HG03439 (cell line): ENCODE results near the gene LOC101059915.
"Not testable (repeated sequence)": the region's sequence is repeated elsewhere in the genome, so short reads cannot be mapped to it uniquely, and the experiment has no call there.

Experiments
- ATAC-seq: cut with Tn5 transposase; IDR thresholded peaks from one replicate; pipeline ENCODE4 v1.9.1; 2021; ENCODE audit warnings: mild to moderate bottlenecking, moderate library complexity; ENCODE audit not compliant: unreplicated experiment

LOC101059915 gene

DNA sequence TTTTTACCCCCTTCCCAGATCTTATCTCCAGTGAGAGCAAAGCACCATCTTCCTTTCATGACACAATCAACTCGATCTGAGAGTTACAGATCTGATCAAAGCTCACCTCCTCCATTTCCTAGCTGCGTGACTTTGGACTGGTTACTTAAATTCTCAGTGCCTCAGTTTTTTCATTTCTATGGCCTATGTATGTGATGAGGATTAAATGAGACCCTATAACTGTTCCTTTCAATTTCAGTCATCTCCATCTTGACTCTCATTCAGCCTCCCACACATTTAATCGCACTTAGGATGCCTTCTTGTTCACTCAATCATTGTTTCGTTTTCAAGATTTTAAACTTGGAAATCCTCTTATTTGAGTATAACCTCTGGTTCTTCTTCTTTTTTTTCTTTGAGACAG is 28.9 kb upstream of the LOC101059915 start:
- ATAC-seq, result no peak

DNA sequence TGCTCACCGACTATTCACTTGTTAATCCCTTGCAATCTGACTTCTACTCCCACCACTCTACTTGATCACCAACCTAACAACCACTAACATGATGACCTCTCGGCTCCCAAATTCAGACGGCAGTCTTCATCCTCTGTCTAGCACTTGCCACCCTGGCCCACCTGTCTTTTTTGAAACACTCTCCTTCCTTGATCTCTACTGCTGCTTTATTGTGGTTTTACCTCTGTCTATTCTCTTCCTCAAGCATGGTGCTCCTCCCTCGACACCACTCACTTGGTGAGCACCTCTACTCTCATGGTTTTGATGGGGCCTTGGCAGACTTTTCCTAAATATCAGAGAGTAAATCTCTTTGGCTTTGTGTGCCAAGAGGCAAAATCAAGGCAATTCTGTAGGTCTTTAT is 27.3 kb upstream of the LOC101059915 start:
- ATAC-seq, result no peak

DNA sequence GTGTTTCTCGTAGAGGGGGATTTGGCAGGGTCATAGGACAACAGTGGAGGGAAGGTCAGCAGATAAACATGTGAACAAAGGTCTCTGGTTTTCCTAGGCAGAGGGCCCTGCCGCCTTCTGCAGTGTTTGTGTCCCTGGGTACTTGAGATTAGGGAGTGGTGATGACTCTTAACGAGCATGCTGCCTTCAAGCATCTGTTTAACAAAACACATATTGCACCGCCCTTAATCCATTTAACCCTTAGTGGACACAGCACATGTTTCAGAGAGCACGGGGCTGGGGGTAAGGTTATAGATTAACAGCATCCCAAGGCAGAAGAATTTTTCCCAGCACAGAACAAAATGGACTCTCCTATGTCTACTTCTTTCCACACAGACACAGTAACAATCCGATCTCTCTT is 22.9 kb upstream of the LOC101059915 start:
- ATAC-seq, result not testable (repeated sequence)

DNA sequence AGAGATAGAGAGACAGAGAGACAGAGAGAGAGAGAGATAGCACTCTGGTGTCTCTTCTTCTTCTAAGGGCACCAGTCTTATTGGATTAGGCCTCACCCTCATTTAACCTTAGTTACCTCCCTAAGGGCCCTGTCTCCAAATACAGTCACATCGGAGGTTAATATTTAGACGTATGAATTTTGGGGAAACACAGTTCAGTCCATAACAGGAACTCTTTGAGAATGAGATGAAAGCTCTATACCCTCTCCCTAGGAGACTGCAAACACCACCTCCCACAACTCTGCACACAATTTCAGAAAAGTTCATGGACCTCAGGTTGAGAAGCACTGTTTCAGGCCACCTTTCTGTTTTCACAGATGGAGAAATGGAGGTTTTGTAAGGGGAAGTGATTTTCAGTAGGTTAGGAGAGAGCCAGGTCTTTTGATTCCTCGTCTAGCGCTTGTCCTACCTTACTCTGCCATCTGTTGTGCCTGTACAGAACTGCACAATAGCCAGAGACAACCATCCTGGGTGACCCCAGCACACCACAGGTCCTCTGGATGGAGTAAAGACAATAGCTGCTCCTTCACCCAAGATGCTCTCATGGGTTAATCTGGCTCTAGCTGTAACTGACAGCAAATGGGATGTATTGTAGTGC is 16.9 kb upstream of the LOC101059915 start:
- ATAC-seq, result no peak

DNA sequence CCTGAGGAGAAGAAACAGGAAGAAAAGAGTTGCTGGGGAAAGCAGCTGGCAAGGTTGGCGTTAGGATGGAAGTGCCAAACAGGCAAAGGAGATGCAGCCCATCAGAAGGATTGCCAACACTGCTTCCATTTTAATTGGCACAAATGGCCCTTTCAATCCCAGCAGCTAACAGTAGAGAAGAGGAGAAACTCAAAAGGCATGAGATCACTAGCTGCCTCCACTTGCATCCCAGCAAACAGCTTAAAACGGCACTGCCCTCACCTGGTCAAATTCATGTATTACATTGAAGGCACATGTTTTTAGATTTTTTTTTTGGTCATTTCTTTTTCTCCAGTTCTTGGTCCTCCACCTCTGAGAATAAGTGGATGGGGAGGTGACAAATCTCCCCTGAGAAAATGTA is 14.9 kb upstream of the LOC101059915 start:
- no peak for ATAC-seq

DNA sequence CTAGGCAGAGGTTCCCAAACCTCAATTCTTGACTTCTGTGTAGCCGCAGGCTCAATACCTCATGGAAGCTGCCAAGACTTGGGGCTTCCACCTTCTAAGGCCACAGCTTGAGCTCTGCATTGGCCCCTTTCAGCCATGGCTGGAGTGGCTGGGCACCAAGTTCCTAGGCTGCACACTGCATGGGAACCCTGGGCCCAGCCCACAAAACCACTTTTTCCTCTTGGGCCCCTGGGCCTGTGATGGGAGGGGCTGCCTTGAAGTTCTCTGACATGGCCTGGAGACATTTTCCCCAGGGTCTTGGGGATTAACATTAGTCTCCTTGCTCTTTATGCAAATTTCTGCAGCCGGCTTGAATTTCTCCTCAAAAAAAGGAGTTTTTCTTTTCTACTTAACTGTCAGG is 14.0 kb upstream of the LOC101059915 start:
- no peak for ATAC-seq

DNA sequence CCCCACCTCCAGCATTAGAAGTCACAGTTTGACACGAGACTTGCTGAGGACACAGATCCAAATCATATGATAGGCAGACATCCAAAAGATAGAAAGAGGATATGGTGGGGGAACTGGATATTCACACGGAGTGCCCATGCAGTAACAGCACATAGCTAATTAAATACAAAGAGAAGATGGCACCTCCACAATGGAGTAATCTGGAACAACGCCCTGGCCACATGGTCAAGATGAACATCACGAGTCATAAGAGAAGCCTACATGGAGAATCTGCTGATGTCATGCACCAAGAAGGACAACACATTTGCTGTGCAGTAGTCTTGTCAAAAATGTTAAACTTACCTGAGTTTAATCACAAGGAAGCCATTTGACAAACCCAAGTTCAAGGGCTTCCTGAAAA is 10.1 kb upstream of the LOC101059915 start:
- no peak for ATAC-seq

DNA sequence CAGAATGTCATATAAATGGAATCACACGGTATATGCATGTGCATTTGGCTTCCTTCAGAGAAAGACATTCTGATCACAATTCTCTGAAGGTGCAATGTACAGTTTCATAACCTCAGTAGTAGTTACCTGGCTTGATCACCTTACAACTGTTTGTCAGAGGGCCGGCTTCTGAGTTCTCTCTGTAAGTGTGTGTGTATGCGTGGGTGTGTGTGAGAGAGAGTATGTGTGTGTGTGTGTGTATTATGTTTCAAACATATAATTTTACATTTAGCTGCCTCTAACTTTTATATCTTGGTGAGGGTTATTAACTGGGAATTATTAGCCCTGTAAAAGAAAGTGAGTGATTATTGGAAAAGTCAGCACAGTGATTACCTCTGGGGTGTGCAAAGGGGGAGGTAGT is 8.0 kb upstream of the LOC101059915 start:
- ATAC-seq, result no peak

DNA sequence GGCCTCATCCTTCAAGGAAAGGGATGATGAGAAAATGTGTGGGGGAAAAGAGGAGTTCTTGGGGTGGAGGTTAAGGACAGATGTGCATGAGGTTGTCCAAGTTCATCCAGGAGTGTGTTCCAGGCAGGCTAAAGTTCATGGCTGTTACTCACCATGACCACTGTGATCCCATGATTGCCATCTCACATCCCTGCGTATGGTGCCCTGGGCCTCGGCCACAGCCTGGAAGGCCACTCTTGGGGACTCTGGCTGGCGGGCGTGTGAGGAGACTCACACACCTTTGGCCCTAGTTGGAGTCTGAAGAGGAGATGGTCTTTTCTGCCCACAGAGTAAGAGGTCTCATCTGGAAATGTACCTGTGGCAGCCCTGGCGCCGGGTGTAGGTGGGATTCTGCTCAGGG is 7.4 kb upstream of the LOC101059915 start:
- ATAC-seq, result no peak

DNA sequence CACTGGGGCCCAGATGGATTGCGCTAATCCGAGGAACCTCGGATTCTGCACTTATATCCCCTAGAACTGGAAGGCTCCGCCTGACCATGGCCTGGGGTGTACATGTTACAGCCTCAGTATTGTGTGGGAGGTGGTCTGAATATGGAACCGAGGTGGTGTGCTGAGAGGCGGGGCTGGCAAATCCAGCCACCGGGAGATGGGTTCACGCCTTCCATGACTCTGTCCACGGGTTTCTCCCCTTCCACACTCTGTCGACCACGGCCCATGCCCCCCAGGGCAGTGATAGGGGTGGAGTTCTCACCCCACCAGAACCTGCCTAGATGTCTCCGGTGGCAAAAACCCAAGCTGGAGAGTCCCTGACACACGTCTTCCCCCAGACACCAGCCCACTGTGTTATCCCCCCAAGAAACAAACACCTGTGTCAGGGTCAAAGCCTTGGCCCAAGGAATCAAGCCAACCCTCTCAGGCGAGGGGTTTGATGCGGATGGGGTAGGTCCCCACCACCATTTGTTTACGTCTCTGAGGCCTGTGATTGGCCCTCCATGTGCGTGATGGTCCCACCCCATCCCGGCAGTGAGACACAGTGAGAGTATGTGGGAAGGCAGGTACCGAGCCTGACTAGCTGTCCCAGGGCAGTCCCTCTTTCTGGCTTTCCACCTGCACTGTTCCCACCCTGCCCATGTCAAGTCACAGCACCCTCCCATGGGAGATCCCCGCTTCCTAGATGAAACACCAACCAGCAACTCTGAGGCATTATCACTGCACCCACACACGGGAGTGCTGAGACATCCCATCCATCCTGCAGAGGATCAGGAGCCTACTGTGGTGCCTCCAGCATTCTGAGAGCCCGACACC is 6.6 kb upstream of the LOC101059915 start:
- no peak for ATAC-seq

DNA sequence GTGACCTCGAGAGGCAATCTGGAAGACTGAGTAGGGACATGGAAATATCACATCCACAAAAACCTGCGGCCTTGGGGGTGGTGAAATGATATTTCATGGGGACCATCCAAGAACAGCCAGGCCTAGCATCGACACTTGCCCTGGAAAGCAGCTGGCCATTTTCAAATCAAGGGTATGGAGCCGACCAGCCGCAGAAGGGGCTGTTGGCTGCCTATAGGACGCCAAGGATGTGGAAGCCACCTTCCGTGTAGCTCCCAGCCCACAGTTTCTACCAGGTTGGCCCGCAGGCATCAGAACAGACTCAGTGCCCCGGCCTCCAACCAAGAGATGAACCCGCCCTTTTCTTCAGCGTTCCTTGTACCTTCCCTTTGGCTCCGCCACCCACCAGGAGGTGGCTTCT is 5.4 kb upstream of the LOC101059915 start:
- no peak for ATAC-seq

DNA sequence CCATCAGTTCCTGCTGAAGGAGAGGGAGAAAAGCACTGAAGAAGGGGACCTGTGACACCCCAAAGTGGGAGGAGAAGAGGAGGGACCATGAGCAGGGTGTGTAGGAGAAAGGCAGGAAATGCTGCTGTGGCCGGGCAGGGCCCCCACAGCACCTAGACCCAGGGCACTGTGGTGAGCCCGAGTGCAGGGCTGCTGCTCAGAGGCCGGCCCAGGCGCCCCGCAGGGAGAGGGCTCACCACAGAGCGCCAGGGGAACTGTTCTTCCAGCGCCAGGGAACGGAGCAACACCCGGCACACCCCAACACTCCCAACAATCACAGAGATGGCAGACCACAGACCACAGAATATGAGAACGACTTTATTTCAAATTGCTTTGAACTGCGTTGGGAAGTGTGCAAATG is 4.7 kb upstream of the LOC101059915 start:
- not testable (repeated sequence) for ATAC-seq

DNA sequence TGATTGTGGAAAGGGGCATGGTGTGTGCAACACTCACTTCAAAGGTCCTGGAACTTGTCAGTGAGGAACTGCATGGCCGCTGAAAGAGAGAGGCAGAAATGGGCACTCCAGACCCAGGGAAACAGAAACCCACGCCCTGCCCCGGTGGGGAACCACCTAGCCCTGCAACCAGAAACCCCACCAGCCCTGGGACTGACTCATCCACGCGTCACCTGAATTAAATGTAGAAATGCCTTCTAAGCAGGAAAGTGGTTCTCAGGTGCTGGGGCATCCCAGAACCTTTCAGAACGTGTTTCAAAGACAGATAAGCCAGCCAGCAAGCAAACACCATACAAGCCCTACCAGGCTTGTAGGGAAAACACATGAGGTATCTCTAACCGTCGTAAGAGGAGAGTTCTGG is 4.1 kb upstream of the LOC101059915 start:
- ATAC-seq, result not testable (repeated sequence)

DNA sequence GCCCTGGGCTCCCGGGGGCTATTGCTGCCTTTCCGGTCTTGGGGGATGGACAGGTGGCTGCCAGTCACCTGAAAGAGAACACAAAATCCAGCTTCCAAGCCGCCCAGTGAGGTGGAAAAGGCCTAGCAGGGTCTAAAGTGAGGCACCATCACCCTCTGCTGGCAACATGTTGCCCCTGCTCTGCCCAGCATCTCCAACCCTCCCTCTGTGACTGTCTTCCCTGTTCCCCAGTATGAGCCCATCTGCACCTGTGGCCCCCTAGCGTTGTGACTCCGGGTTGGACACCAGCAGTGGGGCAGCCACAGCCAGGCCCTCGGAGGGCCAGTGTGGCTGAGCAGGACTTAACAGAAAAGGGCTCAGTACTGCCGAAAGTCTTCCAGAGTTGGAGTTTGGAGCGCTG is 3.1 kb upstream of the LOC101059915 start:
- ATAC-seq, result not testable (repeated sequence)

DNA sequence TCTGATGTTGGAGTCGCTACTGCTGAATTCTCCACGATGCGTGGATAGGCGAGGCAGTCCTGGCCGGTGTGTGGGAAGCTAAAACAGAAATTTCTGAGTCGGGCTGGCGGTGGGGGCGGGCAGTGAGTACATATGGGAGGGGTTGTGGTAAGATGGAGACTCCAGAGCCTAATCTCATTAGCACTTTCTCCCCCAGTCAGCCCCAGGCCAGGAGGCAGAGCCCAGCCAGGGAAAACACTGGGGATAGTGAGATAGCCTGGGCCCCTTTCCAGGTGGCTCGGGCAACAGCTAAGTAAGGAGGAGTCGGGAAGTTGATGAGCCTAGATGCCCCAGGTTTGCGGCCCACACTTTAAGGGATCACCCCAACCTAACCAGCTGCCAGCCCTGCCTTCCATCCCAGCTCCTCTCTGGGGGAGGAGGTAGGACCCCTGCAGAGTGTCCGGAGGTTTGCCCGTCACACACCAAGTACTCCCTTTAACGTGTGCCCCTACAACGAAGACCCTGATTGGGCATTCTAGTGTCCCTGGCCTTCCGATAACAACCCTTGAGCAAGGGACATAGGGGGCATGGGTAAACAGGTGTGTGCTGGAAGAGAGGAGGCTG is 2.4 kb upstream of the LOC101059915 start:
- no peak for ATAC-seq

DNA sequence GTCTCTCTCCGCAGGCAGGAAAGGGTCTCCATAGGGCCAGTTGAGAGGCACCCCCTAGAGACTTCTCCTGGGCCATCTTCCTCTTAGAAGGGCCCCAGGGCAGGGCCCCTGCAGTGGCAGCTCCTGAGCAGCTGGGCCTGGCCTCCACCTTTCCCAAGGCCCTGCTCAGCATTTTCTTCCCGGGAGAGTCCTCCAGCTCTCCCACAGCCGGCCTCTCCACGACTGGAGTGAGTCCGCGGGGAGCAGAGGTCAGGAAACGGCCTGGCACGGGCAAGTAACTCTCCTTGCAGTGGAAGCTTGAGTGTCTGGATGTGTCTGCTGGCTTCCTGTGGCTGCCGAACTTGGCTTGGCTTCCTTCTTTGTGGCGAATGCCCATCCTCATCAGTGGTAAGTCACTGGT is 1.6 kb upstream of the LOC101059915 start:
- no peak for ATAC-seq

DNA sequence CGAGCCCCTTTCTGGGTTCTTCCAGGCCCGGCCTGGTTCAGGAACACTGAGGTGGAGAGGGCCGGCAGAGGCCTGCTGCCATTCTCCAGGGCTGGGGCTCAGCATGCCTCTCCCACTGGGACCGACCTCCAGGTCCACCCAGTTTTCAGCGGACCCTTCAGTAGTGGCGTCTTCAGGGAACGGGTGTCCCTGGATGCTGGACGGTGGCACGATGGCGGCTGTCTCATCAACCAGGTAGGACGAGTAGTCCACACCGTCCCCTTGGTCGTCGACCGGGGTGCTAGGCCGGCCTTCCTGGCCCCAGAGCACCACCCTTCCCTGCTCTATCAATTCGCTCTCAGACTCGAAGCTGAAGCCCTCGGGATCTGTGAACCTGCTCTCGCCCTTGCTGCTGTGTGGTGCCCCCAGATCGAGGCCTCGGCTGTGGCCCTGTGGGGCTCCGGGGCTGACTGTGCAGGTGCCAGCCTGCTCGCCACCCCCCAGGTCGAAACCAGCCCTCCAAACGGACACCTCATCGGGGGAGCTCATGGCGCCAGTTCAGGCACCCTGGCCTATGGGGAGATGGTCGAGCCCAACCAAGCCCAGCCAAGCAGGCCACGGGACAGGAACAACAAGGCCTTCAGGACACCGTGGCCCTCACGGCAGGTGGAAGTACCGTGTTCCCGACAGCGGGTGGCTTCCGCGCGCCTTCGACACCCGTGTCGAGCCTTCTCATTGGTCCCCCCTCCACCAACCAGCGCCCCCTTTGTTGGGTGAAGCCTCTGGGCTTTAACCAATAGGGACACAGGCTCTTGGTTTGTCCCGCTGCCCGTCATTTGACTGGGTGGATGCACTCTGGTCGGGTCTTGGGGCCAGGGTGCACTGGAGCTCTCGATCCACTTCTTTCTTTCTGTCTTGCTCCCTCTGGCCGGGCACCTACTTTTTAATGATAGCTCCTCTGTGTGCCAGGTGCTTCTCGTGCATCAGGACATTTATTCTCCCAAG is 814 bp upstream of the LOC101059915 start:
- ATAC-seq, result no peak

DNA sequence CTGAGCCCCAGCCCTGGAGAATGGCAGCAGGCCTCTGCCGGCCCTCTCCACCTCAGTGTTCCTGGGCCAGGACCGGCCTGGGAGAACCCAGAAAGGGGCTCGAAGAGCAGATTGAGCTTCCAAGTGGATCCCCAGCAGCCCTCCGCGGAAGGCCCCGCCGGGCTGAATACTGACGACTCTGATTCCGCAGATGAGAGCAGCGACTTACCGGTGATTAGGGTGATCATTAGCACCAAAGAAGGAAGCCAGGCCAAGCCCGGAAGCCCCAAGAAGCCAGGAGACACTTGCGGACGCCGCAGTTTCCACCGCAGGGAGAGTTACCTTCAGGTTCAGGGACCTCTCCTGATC is 876 bp downstream of the LOC101059915 start:
- ATAC-seq, result no peak

DNA sequence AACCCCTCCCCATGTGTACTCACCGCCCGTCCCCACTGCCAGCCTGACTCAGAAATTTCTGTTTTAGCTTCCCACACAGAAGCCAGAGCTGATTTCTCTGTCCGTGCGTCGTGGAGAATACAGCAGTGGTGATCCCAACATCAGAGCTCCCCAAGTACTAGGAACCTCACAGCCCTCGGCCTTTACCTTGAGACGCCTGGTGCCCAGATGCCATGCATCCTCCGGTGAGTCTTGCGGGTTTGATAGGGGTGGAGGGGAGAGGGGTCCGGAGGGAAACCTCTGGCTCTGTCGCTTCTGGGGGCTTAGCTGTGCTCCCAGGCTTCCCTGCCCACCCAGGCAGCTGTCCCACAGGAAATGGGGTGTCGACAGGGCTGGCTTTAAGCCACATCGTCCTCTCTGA is 2.1 kb downstream of the LOC101059915 start:
- no peak for ATAC-seq

DNA sequence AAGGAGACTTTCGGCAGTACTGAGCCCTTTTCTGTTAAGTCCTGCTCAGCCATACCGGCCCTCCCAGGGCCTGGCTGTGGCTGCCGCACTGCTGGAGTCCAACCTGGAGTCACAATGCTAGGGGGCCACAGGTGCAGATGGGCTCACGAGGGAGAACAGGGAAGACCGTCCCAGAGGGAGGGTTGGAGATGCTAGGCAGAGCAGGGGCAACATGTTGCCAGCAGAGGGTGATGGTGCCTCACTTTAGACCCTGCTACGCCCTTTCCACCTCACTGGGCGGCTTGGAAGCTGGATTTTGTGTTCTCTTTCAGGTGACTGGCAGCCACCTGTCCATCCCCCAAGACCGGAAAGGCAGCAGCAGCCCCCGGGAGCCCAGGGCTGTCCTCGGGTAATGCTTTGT is 2.6 kb downstream of the LOC101059915 start:
- ATAC-seq, result not testable (repeated sequence)
